Lung (tissue), 12 donors: Measurements from ENCODE around the gene CAST. TPM values are rescaled to one million over a fixed set of nuclear protein-coding genes. Genes with fewer than 3 reads are reported as not detected.

Source experiments
- ATAC-seq: fragments of 200-7000 bp; cut with Tn5 transposase; one replicate; pipeline ENCODE4 v1.9.1; 2020; ENCODE audit warnings: moderate number of reproducible peaks; ENCODE audit not compliant: insufficient read depth, low FRiP score
- DNase-seq, 3 donors: peaks; one replicate each; pipeline ENCODE4 v3.0.0-alpha.2; 2013 to 2017
- H3K27ac ChIP-seq, 2 donors: one replicate each; pipeline ENCODE4 v1.5.1; 2013; ENCODE audit warnings: mild to moderate bottlenecking in 2 of 2, moderate library complexity in 2 of 2, control low read depth in 1 of 2, inconsistent platforms in 1 of 2, low read depth in 1 of 2, low read length in 1 of 2
- H3K27me3 ChIP-seq, 3 donors: one replicate each; pipeline ENCODE4 v1.5.1; 2013; ENCODE audit warnings: low read length in 2 of 3; ENCODE audit not compliant: control insufficient read depth in 3 of 3, insufficient read depth in 3 of 3
- H3K36me3 ChIP-seq, 4 donors: one replicate each; pipeline ENCODE4 v1.5.1; 2013; ENCODE audit warnings: low read length in 4 of 4, mild to moderate bottlenecking in 1 of 4, moderate library complexity in 1 of 4; ENCODE audit not compliant: control insufficient read depth in 4 of 4, insufficient read depth in 4 of 4
- H3K4me1 ChIP-seq, 5 donors: one replicate each; pipeline ENCODE4 v1.5.1; 2013; ENCODE audit warnings: low read length in 5 of 5, mild to moderate bottlenecking in 2 of 5, moderate library complexity in 1 of 5; ENCODE audit not compliant: control insufficient read depth in 5 of 5, insufficient read depth in 5 of 5
- H3K4me3 ChIP-seq: one replicate; pipeline ENCODE4 v1.5.1; 2013; ENCODE audit warnings: mild to moderate bottlenecking, control low read depth, moderate library complexity
- H3K9ac ChIP-seq, 2 donors: one replicate each; pipeline ENCODE4 v1.5.1; 2013; ENCODE audit warnings: low read length in 2 of 2, control low read depth in 1 of 2; ENCODE audit not compliant: insufficient read depth in 1 of 2
- H3K9me3 ChIP-seq, 4 donors: one replicate each; pipeline ENCODE4 v1.5.1; 2013; ENCODE audit warnings: low read length in 3 of 4, mild to moderate bottlenecking in 1 of 4, moderate library complexity in 1 of 4; ENCODE audit not compliant: control insufficient read depth in 4 of 4, insufficient read depth in 3 of 4
- WGBS, 2 donors: extraction: QIAGEN DNeasy Blood & Tissue Kit; methylation state at CpG; one replicate each; pipeline ENCODE4 v1.1.7; 2013; 5-methylcytosine and 5-hydroxymethylcytosine counted together
- polyA plus RNA-seq, 2 donors: library from polyadenylated mRNA; stranded (reverse); fragments of 200-250 nt; gene quantifications; one replicate each; pipeline ENCODE4 v1.2.1, GENCODE V29; 2013
- total RNA-seq, 2 donors: library from RNA; depleted of rRNA in 1 of 2; stranded (reverse); fragments of >200 nt in 1 of 2; gene quantifications; one replicate each; pipeline ENCODE4 v1.2.1, GENCODE V29; 2014 to 2021
- TF ChIP-seq, protein P1 (sequence below): IDR thresholded peaks from 2 replicates; pipeline ENCODE4 v1.5.1; 2012; ENCODE audit warnings: mild to moderate bottlenecking; ENCODE audit errors: control extremely low read depth, extremely low read depth
- donor health status: control.
- donor health status: control.
- donor health status: Bipolar disorder and iron deficiency.
- donor health status: healthy.
- donor health status: DM: yes; HTN: yes; CAD: no.

Gene CAST
- total and polyA plus RNA-seq, 4 donors, result 84.8 to 279 (median 184) TPM

GRCh38 chr5:96629774-96630173, 32.4 kb upstream of the CAST start:
- H3K27me3 ChIP-seq, result no peaks in the 10 kb centered on the region
- H3K9ac ChIP-seq, result no peak overlapping the region
- no peak overlapping the region for H3K27ac ChIP-seq
- peaks cover 0 to 14% (median 0%) of the 10 kb centered on the region in 5 donors for H3K4me1 ChIP-seq
- DNase-seq (peak in 1 of 3 donors; percentile 66), ATAC-seq (peak; percentile 82)
- H3K9me3 ChIP-seq, result no peaks in the 10 kb centered on the region
- no peaks in the 10 kb centered on the region for H3K36me3 ChIP-seq
- TF ChIP-seq, protein P1, sequence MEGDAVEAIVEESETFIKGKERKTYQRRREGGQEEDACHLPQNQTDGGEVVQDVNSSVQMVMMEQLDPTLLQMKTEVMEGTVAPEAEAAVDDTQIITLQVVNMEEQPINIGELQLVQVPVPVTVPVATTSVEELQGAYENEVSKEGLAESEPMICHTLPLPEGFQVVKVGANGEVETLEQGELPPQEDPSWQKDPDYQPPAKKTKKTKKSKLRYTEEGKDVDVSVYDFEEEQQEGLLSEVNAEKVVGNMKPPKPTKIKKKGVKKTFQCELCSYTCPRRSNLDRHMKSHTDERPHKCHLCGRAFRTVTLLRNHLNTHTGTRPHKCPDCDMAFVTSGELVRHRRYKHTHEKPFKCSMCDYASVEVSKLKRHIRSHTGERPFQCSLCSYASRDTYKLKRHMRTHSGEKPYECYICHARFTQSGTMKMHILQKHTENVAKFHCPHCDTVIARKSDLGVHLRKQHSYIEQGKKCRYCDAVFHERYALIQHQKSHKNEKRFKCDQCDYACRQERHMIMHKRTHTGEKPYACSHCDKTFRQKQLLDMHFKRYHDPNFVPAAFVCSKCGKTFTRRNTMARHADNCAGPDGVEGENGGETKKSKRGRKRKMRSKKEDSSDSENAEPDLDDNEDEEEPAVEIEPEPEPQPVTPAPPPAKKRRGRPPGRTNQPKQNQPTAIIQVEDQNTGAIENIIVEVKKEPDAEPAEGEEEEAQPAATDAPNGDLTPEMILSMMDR, result no peak
- 64 to 71% methylated on average over 2 of the region's 2 CpGs for whole genome bisulfite sequencing, 2 donors
- H3K4me3 ChIP-seq, result no peak overlapping the region

DNA sequence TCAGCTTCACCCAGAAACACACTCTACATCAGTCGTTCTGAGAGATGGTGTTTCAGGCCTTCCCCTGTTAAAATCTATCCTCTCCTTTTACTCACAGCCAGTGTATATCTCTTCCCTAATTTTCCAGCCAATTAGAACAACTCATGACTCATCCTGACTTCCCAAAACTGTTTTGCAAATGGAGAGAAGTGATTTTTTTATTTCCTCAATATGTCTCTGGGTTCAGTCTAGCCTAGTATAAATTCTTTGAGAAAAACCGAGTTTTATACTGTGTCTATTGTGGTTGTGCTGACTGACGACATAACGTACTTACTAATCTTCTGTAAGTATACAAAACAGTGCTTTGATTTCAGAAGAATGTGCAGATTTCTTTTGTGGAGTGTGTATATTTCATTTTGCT, 28.4 kb upstream of the CAST start:
- H3K27me3 ChIP-seq, result no peaks in the 10 kb centered on the region
- H3K4me1 ChIP-seq, result peaks cover 0 to 6% (median 2%) of the 10 kb centered on the region in 5 donors
- TF ChIP-seq, protein P1, result no peak
- H3K36me3 ChIP-seq, result no peaks in the 10 kb centered on the region
- no peak overlapping the region for H3K27ac ChIP-seq
- DNase-seq (no peak), ATAC-seq (no peak)
- H3K4me3 ChIP-seq, result no peak overlapping the region
- WGBS, 2 donors, result 65 to 86% methylated on average over 4 of the region's 4 CpGs
- no peaks in the 10 kb centered on the region for H3K9me3 ChIP-seq
- peak overlapping the region in 1 of 2 donors; percentile 5 for H3K9ac ChIP-seq

- Histone ChIP-seq H3K4me1 (peaks cover 0 to 4% (median 0%) of the 10 kb centered on the region in 5 donors), H3K27ac (no peak overlapping the region), H3K36me3 (no peaks in the 10 kb centered on the region), H3K9ac (no peak overlapping the region), H3K27me3 (no peaks in the 10 kb centered on the region), H3K4me3 (no peak overlapping the region), H3K9me3 (no peaks in the 10 kb centered on the region)
- ATAC-seq (no peak), DNase-seq (no peak)
- TF ChIP-seq, protein P1, result no peak
- 88 to 95% methylated on average over 1 of the region's 1 CpG for WGBS, 2 donors
Measured at GRCh38 chr5:96634881-96635280, 27.3 kb upstream of the CAST start.

GRCh38 chr5:96636046-96636445, 26.1 kb upstream of the CAST start:
- no peaks in the 10 kb centered on the region for H3K9me3 ChIP-seq
- WGBS, 2 donors, result 62 to 72% methylated on average over 1 of the region's 1 CpG
- no peaks in the 10 kb centered on the region for H3K27me3 ChIP-seq
- H3K27ac ChIP-seq, result no peak overlapping the region
- H3K9ac ChIP-seq, result no peak overlapping the region
- DNase-seq (no peak), ATAC-seq (no peak)
- no peaks in the 10 kb centered on the region for H3K36me3 ChIP-seq
- no peak overlapping the region for H3K4me3 ChIP-seq
- TF ChIP-seq, protein P1, result no peak
- H3K4me1 ChIP-seq, result peaks cover 0 to 10% (median 0%) of the 10 kb centered on the region in 5 donors
